NT2/D1 (cell line): ENCODE results near the gene HECW1.

Experiments
- SUZ12 ChIP-seq: IDR thresholded peaks from 2 replicates; pipeline ENCODE4 v1.6.1; 2011; ENCODE audit not compliant: insufficient read length, insufficient read depth; ENCODE audit errors: extremely low read depth
- YY1 ChIP-seq: IDR thresholded peaks from 2 replicates; pipeline ENCODE4 v1.6.1; 2011; ENCODE audit not compliant: insufficient read length, insufficient read depth
- ZNF274 ChIP-seq: IDR thresholded peaks from 2 replicates; pipeline ENCODE4 v1.6.1; 2011; ENCODE audit warnings: mild to moderate bottlenecking, low read depth, low read length

DNA sequence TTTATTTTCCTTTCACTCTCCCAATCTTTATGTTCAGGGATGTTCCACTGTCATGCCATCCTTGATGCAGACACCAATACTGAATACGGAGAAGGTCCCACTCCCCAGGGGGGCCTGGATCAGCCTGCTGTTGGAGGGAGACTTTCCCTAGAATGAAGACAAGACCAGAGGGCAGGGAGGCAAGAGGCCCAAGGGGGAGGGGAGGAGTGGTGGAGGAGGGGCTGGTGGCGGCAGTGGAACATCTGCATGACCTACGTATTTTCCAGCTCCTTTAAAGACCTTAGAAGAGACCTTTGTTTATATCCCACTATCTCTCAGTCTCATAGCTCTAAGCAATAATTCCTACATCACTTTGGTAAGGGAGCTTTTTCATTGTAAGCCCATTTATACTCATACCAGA lies 183.0 kb downstream of the HECW1 start:
- no peak for TF ChIP-seq ZNF274
- TF ChIP-seq YY1 = no peak
- TF ChIP-seq SUZ12 = no peak
